ENCODE measurements around the gene ZNF678.

GRCh38 chr1:227673441-227673840, 110.1 kb downstream of the ZNF678 start:
- TF ChIP-seq CTCF (IDR thresholded peaks at IDR 0.05) (no peak), POLR2A (IDR thresholded peaks at IDR 0.05; ENCODE audit: low read depth) (no peak)
